ENCODE results near the gene FAM222A.

Gene FAM222A

DNA sequence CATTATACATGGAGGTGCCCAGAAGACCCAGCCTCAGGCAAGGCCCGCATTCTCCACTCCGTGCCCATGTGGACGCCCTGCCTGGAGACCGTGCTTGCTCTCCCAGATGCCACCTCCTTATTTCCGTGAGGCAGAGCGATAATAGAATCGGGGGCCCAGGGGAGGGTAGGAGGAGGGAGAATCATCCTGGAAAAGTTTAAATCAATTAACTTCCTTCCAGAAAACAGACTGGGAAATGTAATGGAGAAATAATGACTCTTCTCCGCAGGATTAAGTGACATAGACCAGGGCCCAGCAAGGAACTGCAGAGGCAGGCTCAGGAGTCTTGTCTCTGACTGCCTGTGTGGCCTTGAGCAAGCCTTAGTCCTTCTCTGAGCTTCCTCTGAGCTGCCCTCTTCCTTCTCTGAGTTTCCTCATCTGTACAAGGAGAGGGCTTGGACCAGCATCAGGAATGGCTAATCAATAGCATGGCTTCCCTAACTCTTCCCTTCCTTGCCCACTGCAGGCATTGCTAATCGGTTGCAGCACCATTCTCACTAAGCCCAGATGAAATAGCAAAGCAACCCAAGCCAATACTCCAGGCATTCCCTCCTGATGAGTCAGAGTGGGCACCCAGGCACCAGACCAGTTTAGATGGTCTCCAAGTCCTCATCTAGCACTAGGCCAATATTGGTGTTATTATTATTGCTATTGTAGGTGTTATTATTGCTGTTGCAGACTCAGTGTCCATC is 11.3 kb upstream of the FAM222A start:
- TF ChIP-seq CTCF (IDR thresholded peaks at IDR 0.05; ENCODE audit: extremely low read depth, missing control alignments), result no peak
- DNase-seq (ENCODE audit: low spot score), result no peak

DNA sequence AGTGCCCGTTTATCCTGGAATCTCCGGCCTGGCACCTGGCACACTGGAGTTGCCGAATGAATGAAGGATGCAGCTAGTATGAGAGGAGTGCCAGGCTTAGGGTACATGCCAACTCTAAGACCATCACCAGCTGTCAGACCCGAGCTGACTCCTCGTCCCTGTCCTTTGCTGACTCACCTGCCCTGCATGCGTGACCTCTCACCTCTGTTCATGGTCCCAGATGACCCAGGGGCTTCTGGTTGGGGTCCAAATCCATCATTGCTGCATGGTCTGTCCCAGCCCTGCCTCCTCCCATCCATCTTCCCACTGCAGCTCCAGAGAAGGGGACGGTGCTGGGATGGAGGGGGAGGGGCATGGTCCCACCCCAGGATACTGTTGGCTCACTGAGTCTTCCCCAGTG is 9.9 kb upstream of the FAM222A start:
- no peak for DNase-seq (ENCODE audit: low spot score)
- TF ChIP-seq CTCF (IDR thresholded peaks at IDR 0.05; ENCODE audit: extremely low read depth, missing control alignments), result no peak

- DNase-seq (ENCODE audit: low spot score), result no peak
- no peak for TF ChIP-seq CTCF (IDR thresholded peaks at IDR 0.05; ENCODE audit: extremely low read depth, missing control alignments)
Observed at GRCh38 chr12:109704371-109705098, 9.1 kb upstream of the FAM222A start.

DNA sequence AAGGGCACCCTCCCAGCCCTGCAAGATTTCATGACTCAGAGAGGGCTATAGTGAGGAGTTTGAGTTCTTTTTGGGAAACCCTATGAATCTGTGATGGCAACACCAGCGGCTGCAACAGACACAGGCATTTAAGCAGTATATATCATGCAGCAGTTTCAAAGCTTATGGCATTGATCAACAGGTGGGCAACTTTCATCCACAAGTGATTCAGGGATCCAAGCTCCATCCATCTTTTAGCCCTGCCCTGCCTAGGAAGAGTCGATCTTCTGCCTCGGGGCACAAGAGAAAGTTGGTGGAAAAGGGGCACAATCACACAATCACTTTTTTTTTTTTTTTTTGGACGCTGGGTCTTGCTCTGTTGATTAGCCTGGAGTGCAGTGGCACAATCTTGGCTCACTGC is 8.3 kb upstream of the FAM222A start:
- no peak for DNase-seq (ENCODE audit: low spot score)
- TF ChIP-seq CTCF (IDR thresholded peaks at IDR 0.05; ENCODE audit: extremely low read depth, missing control alignments), result no peak

- no peak for TF ChIP-seq CTCF (IDR thresholded peaks at IDR 0.05; ENCODE audit: extremely low read depth, missing control alignments)
- DNase-seq (ENCODE audit: low spot score), result no peak
Observed at GRCh38 chr12:109706398-109706746, 7.3 kb upstream of the FAM222A start.

GRCh38 chr12:109706747-109707469 is 6.7 kb upstream of the FAM222A start:
- no peak for DNase-seq (ENCODE audit: low spot score)
- no peak for TF ChIP-seq CTCF (IDR thresholded peaks at IDR 0.05; ENCODE audit: extremely low read depth, missing control alignments)

GRCh38 chr12:109707470-109707821 is 6.2 kb upstream of the FAM222A start:
- no peak for TF ChIP-seq CTCF (IDR thresholded peaks at IDR 0.05; ENCODE audit: extremely low read depth, missing control alignments)
- DNase-seq (ENCODE audit: low spot score), result no peak

Data from GM20000 (cell line).